Measurements from ENCODE around the gene PPP2R2B.

PPP2R2B gene

DNA sequence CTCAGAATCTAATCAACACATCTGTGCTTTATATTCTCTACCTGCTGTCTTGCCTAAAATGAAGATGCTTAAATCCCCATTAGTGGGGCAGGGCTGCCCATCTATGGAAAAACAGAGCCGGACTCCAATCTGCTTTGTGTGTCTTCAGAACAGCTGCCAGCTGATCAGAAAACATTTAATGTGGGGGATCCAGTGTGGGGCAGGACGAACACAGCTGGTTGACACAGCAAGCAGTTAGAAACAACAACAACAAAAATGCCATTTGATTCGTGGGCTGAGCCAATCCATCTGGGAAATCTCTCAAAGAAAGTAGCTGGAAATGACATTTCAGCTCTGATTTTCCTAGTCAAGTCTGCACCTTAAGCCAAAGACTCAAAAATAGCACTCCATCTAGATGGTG is 99.8 kb downstream of the PPP2R2B start:
- peak; percentile 67 for DNase-seq

DNA sequence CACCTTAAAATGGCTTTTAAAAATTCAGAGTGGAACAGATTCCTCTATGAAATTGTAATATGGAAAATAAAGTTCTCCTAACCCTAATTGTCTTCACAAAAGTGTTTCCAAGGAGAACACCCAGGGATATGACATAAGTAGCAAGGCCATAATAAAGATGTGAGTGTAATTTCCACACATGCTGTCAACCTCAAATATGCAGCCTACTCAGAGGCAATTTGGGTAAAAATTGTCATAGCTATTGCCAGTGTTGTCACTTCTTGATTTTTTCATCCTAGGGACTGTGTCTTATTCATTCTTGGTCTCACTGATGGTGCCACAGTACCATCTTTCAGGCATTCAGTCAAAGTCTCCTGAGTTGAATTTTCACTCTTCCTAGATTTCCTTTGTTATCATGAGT is 100.3 kb downstream of the PPP2R2B start:
- DNase-seq = no peak

- no peak for DNase-seq
Measured at GRCh38 chr5:146772881-146773466, 105.6 kb downstream of the PPP2R2B start.

DNA sequence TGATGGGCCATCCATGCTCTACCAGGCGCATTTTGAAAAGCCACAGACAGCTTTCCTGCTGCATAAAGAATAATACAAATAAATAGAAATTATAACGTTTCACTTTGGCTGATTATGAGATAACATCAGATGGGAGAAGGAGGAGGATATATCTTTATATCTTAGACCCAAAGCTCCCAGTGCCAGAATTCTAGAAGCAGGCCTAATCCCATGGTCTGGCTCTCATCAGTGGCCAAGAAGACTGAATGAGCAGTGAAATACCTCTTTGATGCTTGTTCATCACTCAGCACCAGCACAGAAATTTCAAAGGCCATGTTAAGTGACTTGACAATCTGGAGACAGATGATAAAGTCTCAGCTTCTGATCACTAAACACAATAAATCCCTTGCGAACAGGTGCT is 107.6 kb downstream of the PPP2R2B start:
- DNase-seq = peak; percentile 76

DNA sequence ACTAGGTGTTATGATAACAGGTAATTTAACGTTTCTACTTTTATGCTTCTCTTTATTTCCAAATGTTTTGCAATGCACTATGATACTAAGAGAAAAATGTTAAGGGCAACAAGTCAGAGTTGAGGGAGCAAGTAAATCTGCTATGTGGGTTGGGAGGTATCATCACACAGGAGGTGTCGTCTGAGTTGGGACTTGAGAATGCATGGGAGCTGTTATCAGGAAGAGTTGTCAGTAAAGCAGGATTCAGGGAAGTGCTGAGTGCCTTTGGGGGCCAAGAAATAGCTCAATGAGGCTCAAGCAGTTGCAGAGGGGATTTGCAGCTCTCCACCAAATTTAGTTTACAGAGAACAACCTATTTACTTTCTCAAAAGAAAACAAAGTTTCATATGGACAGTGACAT is 108.0 kb downstream of the PPP2R2B start:
- no peak for DNase-seq

DNA sequence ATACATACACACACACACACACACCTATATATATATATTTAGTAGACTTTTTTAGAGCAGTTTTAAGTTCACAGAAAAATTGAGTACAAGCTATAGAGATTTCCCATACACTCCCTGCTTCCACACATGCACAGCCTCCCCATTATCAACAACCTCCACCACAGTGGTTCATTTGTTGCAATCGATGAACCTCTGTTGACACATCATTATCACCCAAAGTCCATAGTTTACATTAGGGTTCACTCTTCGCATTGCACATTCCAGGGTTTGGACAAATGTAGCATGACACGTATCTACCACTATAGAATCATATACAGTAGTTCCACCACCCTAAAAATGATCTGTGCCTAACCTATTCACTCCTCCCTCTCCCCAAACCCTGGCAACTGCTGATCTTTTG is 111.0 kb downstream of the PPP2R2B start:
- no peak for DNase-seq

DNA sequence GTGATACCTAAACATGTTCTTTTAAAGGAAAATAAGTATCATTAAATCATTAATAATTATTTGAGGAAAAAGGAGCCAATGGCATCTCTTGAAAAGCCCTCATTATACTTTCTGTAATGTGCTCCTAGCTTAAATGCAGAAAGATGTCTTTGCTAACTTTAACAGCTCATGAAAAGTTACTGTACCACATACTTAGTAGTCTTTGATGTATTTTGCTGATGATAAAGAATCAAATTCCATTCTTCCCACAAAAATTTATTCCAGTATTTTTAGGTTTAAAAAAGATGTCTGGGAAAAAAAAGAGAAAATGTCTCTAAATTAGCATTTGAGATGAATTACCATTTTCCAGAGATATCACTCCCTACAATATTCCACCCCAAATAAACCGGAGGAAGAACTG is 112.5 kb downstream of the PPP2R2B start:
- DNase-seq = no peak

GRCh38 chr5:146765089-146765832 is 113.3 kb downstream of the PPP2R2B start:
- DNase-seq = no peak

- DNase-seq = no peak
Measured at GRCh38 chr5:146762830-146763229, 115.7 kb downstream of the PPP2R2B start.

GRCh38 chr5:146761811-146762210 is 116.7 kb downstream of the PPP2R2B start:
- DNase-seq = no peak

DNA sequence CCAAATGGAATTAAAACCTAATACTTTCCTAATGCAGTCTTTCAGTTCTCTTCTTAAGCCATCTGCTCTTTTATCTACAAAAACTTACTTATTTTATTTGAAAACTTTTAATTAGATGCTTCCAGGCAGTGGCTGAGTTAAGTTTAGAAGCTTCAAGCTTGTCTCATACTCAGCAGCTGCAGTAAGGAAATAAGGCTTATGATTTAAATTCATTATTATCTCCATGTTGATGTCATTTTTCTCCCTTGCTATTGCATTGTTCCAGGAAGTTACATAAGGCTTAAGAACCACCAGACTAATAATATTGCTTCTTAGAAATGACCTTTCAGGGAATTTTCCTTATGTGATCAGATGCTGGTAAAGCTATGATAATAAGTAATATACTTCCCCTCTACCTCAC is 119.6 kb downstream of the PPP2R2B start:
- DNase-seq = no peak

GRCh38 chr5:146758076-146758475 is 120.5 kb downstream of the PPP2R2B start:
- DNase-seq = no peak

DNA sequence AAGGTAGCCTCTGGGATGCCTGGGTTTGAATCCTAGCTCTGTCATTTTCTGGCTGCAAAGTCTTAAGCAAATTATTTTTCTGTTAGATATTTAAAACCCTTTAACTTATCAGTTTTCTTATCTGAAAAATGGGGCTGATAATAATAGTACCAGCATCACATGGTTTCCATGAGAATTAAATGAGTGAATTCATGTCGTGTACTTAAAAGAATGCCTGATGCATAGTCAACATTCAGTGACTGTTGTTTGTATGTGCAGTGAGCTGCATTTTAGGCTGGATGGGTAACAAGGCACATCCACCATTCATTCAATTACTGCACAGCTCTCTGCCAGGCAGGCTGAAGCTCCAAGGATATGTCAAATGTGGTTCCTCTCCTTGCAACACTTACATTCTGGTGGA is 122.0 kb downstream of the PPP2R2B start:
- no peak for DNase-seq

DNA sequence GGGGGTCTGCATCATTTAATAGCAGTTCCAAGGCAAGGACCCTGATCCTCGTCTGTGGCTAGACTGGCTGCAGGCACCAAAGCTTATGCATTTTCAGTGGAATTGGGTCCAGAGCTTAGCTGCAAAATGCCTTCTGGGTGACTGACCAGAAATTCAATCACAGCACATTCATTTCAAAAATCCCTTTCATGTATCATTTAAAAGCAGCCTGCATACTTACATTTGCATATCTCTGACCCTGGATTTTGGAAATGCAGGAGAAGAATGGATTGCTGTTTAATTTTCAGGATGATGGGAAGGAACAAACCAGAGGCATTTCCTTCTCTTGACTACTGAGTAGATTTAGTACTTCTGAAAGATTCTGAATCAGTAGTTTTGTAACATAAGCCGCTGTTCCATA is 122.8 kb downstream of the PPP2R2B start:
- DNase-seq = no peak

GRCh38 chr5:146754621-146755020 is 123.9 kb downstream of the PPP2R2B start:
- DNase-seq = no peak

DNA sequence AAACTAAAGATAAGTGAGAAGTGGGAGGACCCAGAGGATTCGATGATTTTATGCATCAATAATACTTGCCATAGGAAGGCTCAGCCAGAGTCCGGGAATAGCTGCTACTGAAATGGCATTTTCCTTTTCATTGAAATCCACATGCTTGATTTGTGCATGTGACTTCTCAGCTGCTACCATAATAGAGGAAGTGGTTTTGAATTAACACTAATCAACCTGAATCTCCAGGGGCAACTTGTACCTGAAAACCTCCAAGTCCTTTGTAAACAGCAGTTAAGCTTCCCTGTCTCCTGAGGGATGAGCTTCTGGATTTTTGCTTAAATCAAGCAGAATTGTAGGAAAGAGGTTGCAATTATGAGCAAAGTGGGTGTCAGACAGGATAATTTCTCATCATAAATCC is 124.9 kb downstream of the PPP2R2B start:
- DNase-seq = peak; percentile 33

GRCh38 chr5:146751781-146752401 is 126.7 kb downstream of the PPP2R2B start:
- peak; percentile 2 for DNase-seq

GRCh38 chr5:146751054-146751453 is 127.5 kb downstream of the PPP2R2B start:
- DNase-seq = peak; percentile 7

- DNase-seq = no peak
Measured at GRCh38 chr5:146748533-146748932, 130.0 kb downstream of the PPP2R2B start.

- peak; percentile 36 for DNase-seq
Measured at GRCh38 chr5:146745931-146746577, 132.5 kb downstream of the PPP2R2B start.

GRCh38 chr5:146744068-146744745 is 134.3 kb downstream of the PPP2R2B start:
- DNase-seq = no peak

DNA sequence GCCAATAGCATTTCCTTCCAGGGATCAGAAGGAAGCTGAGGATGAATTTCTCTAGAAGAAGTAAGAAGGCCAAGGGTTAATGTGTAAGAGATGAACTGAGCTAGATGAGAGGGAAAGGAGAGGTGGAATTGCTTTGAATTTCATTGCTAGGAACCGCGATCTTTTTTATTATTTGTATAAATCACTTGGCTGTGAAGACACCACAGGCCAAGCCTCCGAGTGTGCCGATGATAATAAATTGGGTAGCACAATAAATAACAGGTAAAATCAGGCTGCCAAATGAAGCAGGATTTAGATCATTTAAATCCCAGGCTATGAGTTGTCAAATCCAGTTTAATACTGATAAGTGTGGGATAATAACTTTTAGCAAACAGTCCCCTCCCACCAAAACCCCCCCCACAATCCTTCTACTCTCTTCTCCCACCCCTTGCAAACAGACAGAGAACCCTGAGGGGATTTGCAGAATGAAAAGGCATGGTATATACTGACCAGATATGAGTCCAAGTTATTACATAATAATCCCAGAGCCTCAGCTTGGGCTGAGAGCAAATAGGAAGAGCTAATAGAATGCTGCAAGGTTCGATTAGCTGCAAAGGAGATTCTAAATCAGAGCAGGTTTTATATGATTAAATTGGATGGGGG is 143.5 kb downstream of the PPP2R2B start:
- no peak for DNase-seq

- DNase-seq = no peak
Measured at GRCh38 chr5:146732962-146733361, 145.6 kb downstream of the PPP2R2B start.
